GM18511 (cell line): ENCODE data around the gene KRT6A.

Experiments
- ATAC-seq: cut with Tn5 transposase; IDR thresholded peaks from one replicate; pipeline ENCODE4 v1.9.1; 2021; ENCODE audit warnings: mild to moderate bottlenecking, moderate library complexity; ENCODE audit not compliant: unreplicated experiment

The KRT6A gene

DNA sequence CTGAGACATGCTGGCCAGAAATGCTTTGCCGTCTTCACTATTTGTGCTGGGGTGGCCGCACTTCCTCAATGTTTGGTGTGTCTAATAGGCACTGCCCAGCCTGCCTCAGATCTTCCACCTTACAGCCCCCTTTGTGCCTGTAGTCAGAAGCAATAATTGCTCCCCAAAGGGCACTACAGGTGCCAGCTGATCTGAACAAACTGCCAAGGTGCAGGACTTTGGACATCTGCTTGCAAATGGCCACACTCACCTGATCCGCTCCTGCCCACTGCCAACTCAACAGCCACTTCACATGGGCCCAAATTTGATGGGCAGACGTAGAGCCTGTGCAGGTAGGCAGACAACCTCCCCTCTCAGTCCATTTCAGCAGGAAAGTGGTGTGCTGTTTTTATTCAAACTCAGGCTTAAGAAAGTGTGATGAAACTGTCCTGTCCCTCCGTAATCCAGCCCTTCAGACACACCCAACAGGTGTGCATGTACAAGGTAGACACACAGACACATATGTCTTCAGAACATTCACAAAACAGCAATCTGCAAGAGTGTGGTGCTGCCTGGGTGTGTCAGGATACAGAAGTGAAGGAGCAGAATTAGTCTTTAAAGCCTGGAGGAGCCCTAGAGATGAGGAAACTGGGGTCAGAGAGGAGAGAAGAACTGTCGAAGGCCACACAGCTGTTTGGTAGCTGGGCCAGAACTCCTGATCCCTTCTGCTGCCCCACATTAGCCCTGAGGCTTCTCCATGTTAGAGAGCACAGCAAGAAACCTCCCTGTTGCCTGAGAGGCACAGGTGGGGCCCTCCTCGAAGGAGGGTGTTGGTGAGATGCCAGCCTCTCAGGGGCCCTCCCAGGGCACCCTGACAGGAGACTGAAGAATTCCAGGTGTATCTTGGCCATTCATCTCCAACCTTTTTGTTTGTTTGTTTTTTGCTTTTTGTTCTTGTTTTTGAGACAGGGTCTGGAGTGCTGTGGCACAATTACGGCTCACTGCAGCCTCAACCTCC lies 54.5 kb downstream of the KRT6A start:
- no peak for ATAC-seq

DNA sequence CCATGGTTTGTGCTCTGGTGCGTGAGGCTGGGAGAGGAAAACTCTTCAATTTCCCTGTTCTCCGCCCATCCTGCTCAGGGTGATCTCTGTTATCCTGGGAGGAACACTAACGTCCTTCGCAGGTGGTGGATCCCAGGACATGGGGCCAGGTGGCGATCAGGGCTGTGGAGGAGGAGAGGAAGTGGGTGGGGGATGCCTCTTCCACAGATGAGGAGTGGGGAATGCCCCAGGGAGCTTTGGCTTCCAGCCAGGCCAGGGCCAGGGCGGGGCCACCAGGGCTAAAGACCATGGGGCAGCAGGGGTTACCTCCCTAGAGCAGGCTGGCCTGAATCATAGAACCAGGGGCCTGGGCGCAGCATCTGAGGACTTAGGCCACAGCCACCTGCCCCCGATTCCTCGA lies 55.5 kb downstream of the KRT6A start:
- ATAC-seq, result no peak
